Measurements from ENCODE around the gene TECR.

The TECR gene

DNA sequence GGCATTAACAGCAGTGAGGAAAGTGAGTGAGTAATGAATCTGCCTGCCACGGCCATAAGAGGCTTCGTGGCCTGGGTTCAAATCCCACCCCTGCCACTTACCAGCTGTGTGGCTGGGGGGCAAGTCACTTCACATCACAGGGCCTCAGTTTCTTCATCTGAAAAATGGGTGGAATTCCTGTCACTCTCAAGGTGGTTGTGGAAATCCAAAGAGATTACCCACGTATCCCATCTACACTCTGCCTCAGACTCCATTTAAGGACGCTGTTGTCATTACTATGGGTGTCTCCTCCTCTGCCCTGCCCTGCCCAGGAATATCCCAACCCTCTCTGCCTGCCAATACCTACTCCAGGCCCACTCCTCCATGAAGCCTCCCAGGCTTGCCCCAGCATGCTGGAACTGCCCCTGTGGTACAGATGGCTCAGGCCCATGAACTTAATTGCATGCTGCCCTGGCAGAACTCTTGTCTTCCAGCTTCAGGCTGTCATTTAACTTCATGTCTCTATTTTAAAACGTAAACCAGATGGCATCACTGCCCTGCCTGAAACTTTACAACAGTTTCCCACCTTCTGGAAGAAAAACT is 36.5 kb upstream of the TECR start:
- Histone ChIP-seq H3K27me3 (no peaks in the 10 kb centered on the region), H3K4me3 (ENCODE audit: low read depth, low read length) (no peak overlapping the region), H3K9me3 (no peaks in the 10 kb centered on the region), H3K4me1 (no peaks in the 10 kb centered on the region), H3K36me3 (peaks cover 9% of the 10 kb centered on the region)
- no peak for DNase-seq
- TF ChIP-seq, protein P1, sequence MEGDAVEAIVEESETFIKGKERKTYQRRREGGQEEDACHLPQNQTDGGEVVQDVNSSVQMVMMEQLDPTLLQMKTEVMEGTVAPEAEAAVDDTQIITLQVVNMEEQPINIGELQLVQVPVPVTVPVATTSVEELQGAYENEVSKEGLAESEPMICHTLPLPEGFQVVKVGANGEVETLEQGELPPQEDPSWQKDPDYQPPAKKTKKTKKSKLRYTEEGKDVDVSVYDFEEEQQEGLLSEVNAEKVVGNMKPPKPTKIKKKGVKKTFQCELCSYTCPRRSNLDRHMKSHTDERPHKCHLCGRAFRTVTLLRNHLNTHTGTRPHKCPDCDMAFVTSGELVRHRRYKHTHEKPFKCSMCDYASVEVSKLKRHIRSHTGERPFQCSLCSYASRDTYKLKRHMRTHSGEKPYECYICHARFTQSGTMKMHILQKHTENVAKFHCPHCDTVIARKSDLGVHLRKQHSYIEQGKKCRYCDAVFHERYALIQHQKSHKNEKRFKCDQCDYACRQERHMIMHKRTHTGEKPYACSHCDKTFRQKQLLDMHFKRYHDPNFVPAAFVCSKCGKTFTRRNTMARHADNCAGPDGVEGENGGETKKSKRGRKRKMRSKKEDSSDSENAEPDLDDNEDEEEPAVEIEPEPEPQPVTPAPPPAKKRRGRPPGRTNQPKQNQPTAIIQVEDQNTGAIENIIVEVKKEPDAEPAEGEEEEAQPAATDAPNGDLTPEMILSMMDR (IDR thresholded peaks at IDR 0.05; ENCODE audit: low read depth, low read length): no peak

DNA sequence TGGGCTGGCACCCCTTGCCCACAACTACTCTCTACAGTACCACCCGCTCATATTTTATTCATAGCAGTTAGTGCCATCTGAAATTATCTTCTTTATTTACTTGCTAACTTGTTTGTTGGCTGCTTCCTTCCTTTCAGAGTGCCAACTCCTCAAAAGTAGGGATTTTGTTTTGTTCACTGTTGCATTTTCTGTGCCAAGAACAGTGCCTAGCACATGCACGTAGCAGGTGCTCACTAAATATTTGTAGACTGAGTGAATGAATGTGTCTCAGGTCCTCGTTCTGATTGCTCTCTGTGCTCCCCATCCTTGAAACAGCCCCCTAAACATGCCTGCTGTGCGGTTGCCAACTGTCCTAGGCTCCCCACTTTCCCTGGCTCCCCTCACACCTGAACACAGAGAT is 35.0 kb upstream of the TECR start:
- peaks cover 5% of the 10 kb centered on the region for H3K36me3 ChIP-seq
- no peaks in the 10 kb centered on the region for H3K9me3 ChIP-seq
- no peak for DNase-seq
- no peak overlapping the region for H3K4me3 ChIP-seq (ENCODE audit: low read depth, low read length)
- no peaks in the 10 kb centered on the region for H3K27me3 ChIP-seq
- H3K4me1 ChIP-seq: no peaks in the 10 kb centered on the region
- TF ChIP-seq, protein P1 (IDR thresholded peaks at IDR 0.05; ENCODE audit: low read depth, low read length): no peak

- Histone ChIP-seq H3K4me1 (no peaks in the 10 kb centered on the region), H3K9me3 (no peaks in the 10 kb centered on the region), H3K4me3 (ENCODE audit: low read depth, low read length) (peak overlapping the region; percentile 77), H3K36me3 (peaks cover 5% of the 10 kb centered on the region; the same call in 1 of the 2 replicates), H3K27me3 (no peaks in the 10 kb centered on the region)
- DNase-seq: no peak
- TF ChIP-seq, protein P1 (IDR thresholded peaks at IDR 0.05; ENCODE audit: low read depth, low read length): no peak
These were observed 34.3 kb upstream of the TECR start for GRCh38 chr19:14494910-14495671.

DNA sequence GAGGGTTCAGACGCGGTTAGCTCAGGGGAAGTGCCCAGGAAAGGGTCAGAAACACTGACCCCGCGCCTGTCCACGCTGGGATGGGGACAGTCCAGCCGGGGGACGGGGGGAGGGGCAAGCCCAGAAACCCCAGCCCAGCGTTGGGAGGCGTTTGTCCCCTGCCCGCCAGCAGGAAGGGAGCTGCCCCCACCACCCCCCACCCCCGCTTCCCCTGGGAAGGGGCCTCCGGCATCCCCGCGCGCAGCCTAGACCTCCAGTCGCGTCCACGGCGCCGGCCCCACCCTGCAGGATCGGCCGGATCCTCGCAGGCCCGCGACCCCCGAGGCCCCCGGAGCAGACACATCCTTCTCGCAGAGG is 33.7 kb upstream of the TECR start:
- no peak for DNase-seq
- TF ChIP-seq, protein P1 (IDR thresholded peaks at IDR 0.05; ENCODE audit: low read depth, low read length): no peak

DNA sequence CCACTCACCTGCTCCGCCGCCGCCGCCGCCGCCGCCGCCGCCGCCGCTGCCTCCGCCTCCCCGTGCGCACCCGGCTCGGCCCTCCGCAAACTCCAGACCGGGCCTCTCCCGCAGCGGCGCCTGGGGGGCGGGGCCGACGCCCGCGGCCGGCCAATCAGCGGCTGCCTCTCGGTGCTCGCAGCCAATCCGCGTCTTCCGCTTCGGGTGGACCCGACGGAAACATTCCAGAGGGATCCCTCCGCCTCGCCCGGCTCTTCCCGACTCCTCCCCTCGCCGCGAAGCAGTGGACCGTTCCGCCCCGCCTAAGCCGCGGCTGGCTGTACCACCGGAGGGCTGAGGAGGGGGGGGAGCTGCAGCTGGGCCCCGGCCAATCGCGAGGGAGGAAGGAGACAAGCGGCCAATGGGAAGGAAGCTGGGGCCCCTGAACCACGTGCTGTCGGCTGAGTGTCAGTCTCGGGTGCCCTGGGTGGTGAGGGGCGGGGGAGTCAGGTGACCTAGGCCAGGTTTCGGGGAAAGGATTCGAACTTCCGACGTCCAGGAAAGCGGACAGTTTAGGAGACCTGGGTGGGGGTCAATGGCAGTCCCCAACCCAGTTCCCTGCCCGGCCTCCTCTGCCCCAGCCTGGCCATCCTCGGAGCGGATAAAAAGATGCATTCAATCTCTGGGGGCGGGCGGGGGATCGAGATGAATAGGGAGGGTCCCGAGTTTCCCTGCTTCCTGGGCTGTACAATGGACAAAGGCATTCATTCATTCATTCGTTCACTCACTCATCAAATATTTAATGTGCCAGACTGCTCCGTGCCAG is 33.2 kb upstream of the TECR start, which contains the start of gene GIPC1:
GIPC1 (minus strand) TSS at position 99 of the 805 bp plus-strand sequence. CDS start 13,151 bp downstream, outside the sequence.
- Histone ChIP-seq H3K4me1 (no peaks in the 10 kb centered on the region), H3K4me3 (ENCODE audit: low read depth, low read length) (peak within 1 kb of the TSS; percentile 77), H3K9me3 (no peaks in the 10 kb centered on the region), H3K36me3 (peaks cover 2% of the 10 kb centered on the region; the same call in 1 of the 2 replicates), H3K27me3 (no peaks in the 10 kb centered on the region)
- peak; percentile 98 for DNase-seq
- TF ChIP-seq, protein P1 (IDR thresholded peaks at IDR 0.05; ENCODE audit: low read depth, low read length): no peak

More for the DNA sequence above, 33.7 kb upstream of the TECR start:
- H3K36me3 ChIP-seq: peaks cover 5% of the 10 kb centered on the region; the same call in 1 of the 2 replicates
- peak overlapping the region; percentile 77 for H3K4me3 ChIP-seq (ENCODE audit: low read depth, low read length)
- H3K9me3 ChIP-seq: no peaks in the 10 kb centered on the region
- no peaks in the 10 kb centered on the region for H3K27me3 ChIP-seq
- H3K4me1 ChIP-seq: no peaks in the 10 kb centered on the region

Measured in BE2C (cell line).